HepG2 (cell line): ENCODE results near the gene SLC22A23. TPM values are rescaled to one million over a fixed set of nuclear protein-coding genes. Genes with fewer than 3 reads are reported as not detected.

Source experiments
- ATF2 ChIP-seq: sonication (generic); formaldehyde crosslinking; IDR thresholded peaks from 2 replicates; pipeline ENCODE4 v1.4.0; 2020; ENCODE audit warnings: missing genetic modification reagents
- ATM ChIP-seq: fragments of 450-650 bp; IDR thresholded peaks from 2 replicates; pipeline ENCODE4 v1.7.1; 2017; ENCODE audit warnings: mild to moderate bottlenecking, borderline replicate concordance
- FOXK2 ChIP-seq: fragments of 450-650 bp; IDR thresholded peaks from 2 replicates; pipeline ENCODE4 v1.6.1; 2016
- FOXO1 ChIP-seq: sonication (generic); formaldehyde crosslinking; IDR thresholded peaks from 2 replicates; pipeline ENCODE4 v1.4.0; 2020; ENCODE audit warnings: missing genetic modification reagents
- HNRNPL ChIP-seq: fragments of 200-400 bp; formaldehyde crosslinking; IDR thresholded peaks from 2 replicates; pipeline ENCODE4 v1.6.1; 2017; ENCODE audit warnings: mild to moderate bottlenecking, low read depth, low read length
- HOXA5 ChIP-seq: sonication (generic); formaldehyde crosslinking; IDR thresholded peaks from 2 replicates; pipeline ENCODE4 v1.4.0; 2020; ENCODE audit warnings: missing genetic modification reagents
- ISX ChIP-seq: sonication (generic); formaldehyde crosslinking; conservative IDR thresholded peaks from 2 replicates; pipeline ENCODE4 v1.5.0; 2020; ENCODE audit warnings: missing genetic modification reagents
- KLF12 ChIP-seq: sonication (generic); formaldehyde crosslinking; IDR thresholded peaks from 2 replicates; pipeline ENCODE4 v1.4.0; 2020; ENCODE audit warnings: missing genetic modification reagents, borderline replicate concordance
- MAX ChIP-seq: IDR thresholded peaks from 2 replicates; pipeline ENCODE4 v1.6.1; 2012; ENCODE audit warnings: inconsistent platforms
- MTA3 ChIP-seq: sonication (generic); formaldehyde crosslinking; IDR thresholded peaks from 2 replicates; pipeline ENCODE4 v1.4.0; 2020; ENCODE audit warnings: missing genetic modification reagents
- MYC ChIP-seq: sonication (generic); formaldehyde crosslinking; IDR thresholded peaks from 2 replicates; pipeline ENCODE4 v1.9.0; 2021; ENCODE audit warnings: missing genetic modification reagents, borderline replicate concordance
- NBN ChIP-seq: fragments of 450-650 bp; conservative IDR thresholded peaks from 2 replicates; pipeline ENCODE4 v1.6.1; 2017
- NCOA2 ChIP-seq: sonication (generic); formaldehyde crosslinking; IDR thresholded peaks from 2 replicates; pipeline ENCODE4 v1.8.0; 2022; ENCODE audit warnings: inconsistent platforms
- NPAS2 ChIP-seq: sonication (generic); formaldehyde crosslinking; IDR thresholded peaks from 2 replicates; pipeline ENCODE4 v1.8.0; 2022; ENCODE audit warnings: mild to moderate bottlenecking, missing genetic modification reagents, borderline replicate concordance
- TAF15 ChIP-seq: fragments of 200-400 bp; formaldehyde crosslinking; IDR thresholded peaks from one replicate; pipeline ENCODE4 v1.6.1; 2018; ENCODE audit warnings: mild to moderate bottlenecking, low read depth, low read length; ENCODE audit not compliant: poor library complexity, severe bottlenecking
- THAP11 ChIP-seq: IDR thresholded peaks from 2 replicates; pipeline ENCODE4 v1.6.1; 2016; ENCODE audit warnings: missing biosample characterization, missing genetic modification reagents
- THYN1 ChIP-seq: sonication (generic); formaldehyde crosslinking; IDR thresholded peaks from 2 replicates; pipeline ENCODE4 v1.8.1; 2023; ENCODE audit warnings: low read depth, mild to moderate bottlenecking, moderate library complexity, missing genetic modification reagents, borderline replicate concordance
- TP53 ChIP-seq: sonication (generic); formaldehyde crosslinking; conservative IDR thresholded peaks from 2 replicates; pipeline ENCODE4 v1.4.0; 2020; ENCODE audit warnings: missing genetic modification reagents
- ZC3H4 ChIP-seq: sonication (generic); formaldehyde crosslinking; IDR thresholded peaks from 2 replicates; pipeline ENCODE4 v1.4.0; 2020; ENCODE audit warnings: missing genetic modification reagents, borderline replicate concordance
- ZEB1 ChIP-seq: IDR thresholded peaks from 2 replicates; pipeline ENCODE4 v1.6.1; 2012; ENCODE audit warnings: mild to moderate bottlenecking, low read depth, inconsistent platforms; ENCODE audit not compliant: insufficient replicate concordance
- ZFP36L1 ChIP-seq: sonication (generic); formaldehyde crosslinking; IDR thresholded peaks from 2 replicates; pipeline ENCODE4 v1.8.0; 2022; ENCODE audit warnings: mild to moderate bottlenecking, missing genetic modification reagents, moderate library complexity
- ZNF44 ChIP-seq: sonication (generic); formaldehyde crosslinking; IDR thresholded peaks from 2 replicates; pipeline ENCODE4 v1.5.1; 2020; ENCODE audit warnings: mild to moderate bottlenecking, missing genetic modification reagents
- ZNF501 ChIP-seq: sonication (generic); formaldehyde crosslinking; IDR thresholded peaks from 2 replicates; pipeline ENCODE4 v1.5.1; 2020; ENCODE audit warnings: mild to moderate bottlenecking, moderate library complexity, missing genetic modification reagents
- ZNF580 ChIP-seq: IDR thresholded peaks from 2 replicates; pipeline ENCODE4 v1.6.1; 2016; ENCODE audit warnings: low read depth, borderline replicate concordance
- ZNF616 ChIP-seq: sonication (generic); formaldehyde crosslinking; IDR thresholded peaks from 2 replicates; pipeline ENCODE4 v1.5.0; 2020; ENCODE audit warnings: low read depth, mild to moderate bottlenecking, missing genetic modification reagents
- ZNF678 ChIP-seq: sonication (generic); formaldehyde crosslinking; IDR thresholded peaks from 2 replicates; pipeline ENCODE4 v1.4.0; 2020; ENCODE audit warnings: mild to moderate bottlenecking, missing genetic modification reagents
- ZSCAN20 ChIP-seq: sonication (generic); formaldehyde crosslinking; IDR thresholded peaks from 2 replicates; pipeline ENCODE4 v1.4.0; 2020; ENCODE audit warnings: missing genetic modification reagents, mild to moderate bottlenecking, borderline replicate concordance
- polyA plus RNA-seq, 8 experiments: library from polyadenylated mRNA; depleted of rRNA in 3 of 8; stranded (reverse) in 7 of 8; unstranded in 1 of 8; fragments of >200 nt; fragmentation: Illumina TruSeq in 4 of 8; extraction: Trizol in 4 of 8; gene quantifications; 2 replicates each; pipeline versions ENCODE4 v1.2.1 to v1.2.3, GENCODE V29; 2011 to 2016; ENCODE audit warnings: low read depth in 4 of 8, missing spikeins in 1 of 8, mixed read lengths in 1 of 8; ENCODE audit not compliant: insufficient read depth in 1 of 8
- total RNA-seq, 5 experiments: library from RNA; depleted of rRNA; stranded (reverse); fragments of >200 nt; fragmentation: Illumina TruSeq; extraction: Trizol; gene quantifications; 2 replicates each; pipeline ENCODE4 v1.2.3, GENCODE V29; 2016; ENCODE audit warnings: low read depth in 1 of 5

SLC22A23 gene
- total and polyA plus RNA-seq, 2 of the 13 experiments (the other 11 are each of a cell fraction or from before 2014, with no cell fraction given) = 11.8 to 17.5 TPM

GRCh38 chr6:3372912-3373554 lies 83.8 kb downstream of the SLC22A23 start (continued):
- TF ChIP-seq NPAS2 (CRISPR knock-in tag) (no peak), FOXO1 (CRISPR knock-in tag) (peak; percentile 87), ZNF501 (CRISPR knock-in tag) (peak; percentile 52), TP53 (CRISPR knock-in tag) (no peak), ZSCAN20 (CRISPR knock-in tag) (no peak), ATF2 (CRISPR knock-in tag) (no peak; the same call in 1 of the 2 replicates), ZNF44 (no peak), MYC (CRISPR knock-in tag) (peak; percentile 68; the same call in 1 of the 2 replicates), HOXA5 (CRISPR knock-in tag) (peak; percentile 36), HNRNPL (0 out of 2 replicates have a peak, but pooled peaks have one; percentile 64), MAX (peak; percentile 92), ISX (CRISPR knock-in tag) (no peak), ZNF580 (CRISPR knock-in tag) (peak; percentile 57; the same call in 1 of the 2 replicates), NCOA2 (CRISPR knock-in tag) (peak; percentile 77), ZFP36L1 (no peak), ZNF616 (CRISPR knock-in tag) (no peak), ATM (no peak), THYN1 (CRISPR knock-in tag) (no peak), ZEB1 (no peak), TAF15 (no peak), MTA3 (CRISPR knock-in tag) (no peak), NBN (no peak), FOXK2 (no peak), KLF12 (no peak), ZNF678 (CRISPR knock-in tag) (no peak), ZC3H4 (CRISPR knock-in tag) (no peak), THAP11 (CRISPR knock-in tag) (peak; percentile 50; the same call in 1 of the 2 replicates)
